ENCODE measurements around the gene SIRT3.
A peak's percentile ranks its signal among the peaks of the same experiment; 100 is the strongest.
"Not testable (repeated sequence)": the region's sequence is repeated elsewhere in the genome, so short reads cannot be mapped to it uniquely, and the experiment has no call there.

Gene SIRT3

DNA sequence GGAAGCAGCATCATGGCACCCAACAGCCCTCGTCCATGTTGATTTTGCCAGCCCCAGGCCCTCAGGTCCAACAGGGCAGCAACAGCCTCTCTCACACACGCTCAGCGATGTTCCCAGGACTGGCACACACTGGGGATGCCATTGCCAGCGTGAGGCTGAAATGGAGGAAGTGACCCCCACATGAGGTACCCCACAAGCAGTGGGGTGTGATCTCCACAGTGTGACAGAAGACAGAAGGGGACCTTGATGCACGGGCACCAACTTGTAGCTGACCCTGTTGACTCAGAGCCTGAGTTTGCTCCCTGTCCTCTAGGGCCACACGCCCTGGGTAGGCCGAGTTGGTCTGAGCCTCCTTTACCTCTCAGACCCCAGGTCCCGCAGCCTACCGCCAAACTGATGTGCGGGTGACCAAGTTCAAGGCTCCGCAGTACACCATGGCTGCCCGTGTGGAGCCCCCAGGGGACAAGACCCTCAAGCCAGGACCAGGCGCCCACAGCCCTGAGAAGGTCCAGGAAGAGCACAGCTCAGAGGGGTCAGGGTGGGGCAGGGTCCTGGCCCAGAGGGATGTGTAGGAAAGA is 37.0 kb downstream of the SIRT3 start:
- H3K4me3 Mint-ChIP-seq: no peak overlapping the region
- no peak for ATAC-seq
- H3K4me1 Mint-ChIP-seq: peaks cover 33% of the 10 kb centered on the region
- peaks cover 19% of the 10 kb centered on the region for H3K36me3 Mint-ChIP-seq
- no peaks in the 10 kb centered on the region for H3K27me3 Mint-ChIP-seq
- no peaks in the 10 kb centered on the region for H3K9me3 Mint-ChIP-seq
- no peak overlapping the region for H3K27ac Mint-ChIP-seq

DNA sequence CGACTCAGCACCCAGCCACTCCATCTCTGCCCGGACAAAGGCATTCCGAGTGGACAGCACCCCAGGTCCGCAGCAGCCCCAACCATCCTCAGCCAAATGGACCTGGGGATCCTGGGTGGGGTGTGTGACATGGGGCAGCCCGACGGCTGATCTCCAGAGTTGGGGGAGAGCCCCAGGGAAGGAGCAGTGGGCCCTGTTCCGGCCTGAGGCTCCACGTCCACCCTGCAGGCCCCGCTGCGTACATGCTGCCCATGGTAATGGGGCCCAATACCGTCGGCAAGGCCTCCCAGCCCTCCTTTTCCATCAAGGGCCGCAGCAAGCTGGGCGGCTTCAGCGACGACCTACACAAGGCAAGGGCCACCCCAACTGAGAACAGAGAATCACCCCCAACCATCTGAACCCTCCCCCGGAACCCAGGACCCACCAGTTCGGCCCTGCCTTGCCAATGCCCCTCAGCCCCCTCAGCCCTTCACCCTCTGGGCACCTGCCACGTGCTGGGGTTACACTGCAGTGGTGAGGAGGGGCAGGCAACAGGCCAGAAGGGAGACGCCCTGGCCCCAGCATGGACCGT is 37.8 kb downstream of the SIRT3 start:
- peaks cover 25% of the 10 kb centered on the region for H3K4me1 Mint-ChIP-seq
- H3K4me3 Mint-ChIP-seq: no peak overlapping the region
- H3K9me3 Mint-ChIP-seq: no peaks in the 10 kb centered on the region
- peaks cover 12% of the 10 kb centered on the region for H3K36me3 Mint-ChIP-seq
- H3K27me3 Mint-ChIP-seq: no peaks in the 10 kb centered on the region
- H3K27ac Mint-ChIP-seq: no peak overlapping the region
- ATAC-seq: no peak

DNA sequence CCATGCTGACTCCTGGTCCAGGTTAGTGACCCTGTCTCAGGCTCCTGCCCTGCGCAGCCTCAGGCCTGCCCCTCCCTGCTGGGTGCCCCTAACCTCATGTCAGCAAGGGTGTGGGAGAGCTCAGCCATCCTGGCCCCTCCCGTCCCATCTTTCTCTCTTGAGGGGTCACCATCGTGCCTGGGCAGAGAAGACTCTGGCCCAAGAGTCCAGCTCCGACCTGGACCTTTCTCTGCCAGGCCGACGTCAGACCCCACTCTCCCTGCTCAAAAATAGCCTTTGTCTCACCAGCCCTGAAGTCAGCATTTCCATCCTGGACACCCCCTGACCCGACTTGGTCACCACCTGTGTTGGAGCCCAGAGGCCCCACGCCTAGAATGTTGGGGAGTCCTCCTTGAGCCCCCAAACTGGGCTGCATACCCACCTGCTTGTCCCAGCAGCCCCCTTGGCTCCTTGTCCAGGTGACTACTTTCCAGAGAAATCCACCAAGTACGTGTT is 38.4 kb downstream of the SIRT3 start:
- no peak overlapping the region for H3K4me3 Mint-ChIP-seq

DNA sequence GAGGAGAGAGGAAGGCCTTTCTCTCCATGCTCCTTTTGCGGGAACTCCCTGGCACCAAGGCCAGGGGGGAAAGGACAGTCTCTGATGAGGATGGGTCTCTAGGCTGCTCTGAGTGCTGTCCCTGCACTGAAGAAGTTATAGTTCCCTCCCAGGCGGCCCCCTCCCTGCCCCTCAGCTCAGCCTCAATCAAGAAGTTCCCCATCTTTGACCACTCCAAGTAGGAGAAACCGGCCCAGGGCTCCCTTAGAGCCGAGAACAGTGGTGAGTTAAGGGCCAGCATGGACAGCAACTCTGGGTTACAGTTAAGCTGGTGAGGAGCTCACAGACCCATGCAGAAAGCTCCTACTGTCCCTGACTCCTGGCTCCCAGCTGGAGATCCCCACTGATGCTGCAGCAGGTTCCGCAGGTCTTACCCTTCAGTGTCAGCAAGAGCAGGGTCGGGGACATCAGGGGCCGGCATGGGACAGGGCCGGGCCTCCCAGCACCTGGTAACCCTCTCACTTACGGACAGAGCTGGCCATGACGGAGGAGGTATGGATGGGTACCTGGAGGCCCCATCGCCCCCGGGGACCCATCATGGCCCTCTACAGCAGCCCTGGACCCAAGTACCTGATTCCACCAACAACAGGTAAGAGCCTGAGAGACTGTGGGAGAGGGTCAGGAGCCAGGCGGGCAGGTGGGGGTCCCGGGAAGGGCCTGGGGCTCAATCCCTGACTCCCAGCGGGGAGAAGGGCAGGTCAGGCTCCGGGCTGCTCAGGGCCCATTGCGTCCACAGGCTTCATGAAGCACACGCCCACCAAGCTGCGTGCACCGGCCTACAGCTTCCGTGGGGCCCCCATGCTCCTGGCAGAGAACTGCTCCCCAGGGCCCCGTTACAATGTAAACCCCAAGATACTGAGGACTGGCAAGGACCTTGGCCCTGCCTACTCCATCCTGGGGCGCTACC is 39.1 kb downstream of the SIRT3 start:
- H3K4me3 Mint-ChIP-seq: no peak overlapping the region
- ATAC-seq: no peak
- H3K36me3 Mint-ChIP-seq: peaks cover 6% of the 10 kb centered on the region
- H3K4me1 Mint-ChIP-seq: peaks cover 14% of the 10 kb centered on the region
- H3K27ac Mint-ChIP-seq: no peak overlapping the region
- no peaks in the 10 kb centered on the region for H3K27me3 Mint-ChIP-seq
- H3K9me3 Mint-ChIP-seq: no peaks in the 10 kb centered on the region

More for the DNA sequence above, 38.4 kb downstream of the SIRT3 start:
- Mint-ChIP-seq H3K36me3 (peaks cover 6% of the 10 kb centered on the region), H3K27ac (no peak overlapping the region), H3K9me3 (no peaks in the 10 kb centered on the region), H3K27me3 (no peaks in the 10 kb centered on the region), H3K4me1 (peaks cover 20% of the 10 kb centered on the region)
- no peak for ATAC-seq

DNA sequence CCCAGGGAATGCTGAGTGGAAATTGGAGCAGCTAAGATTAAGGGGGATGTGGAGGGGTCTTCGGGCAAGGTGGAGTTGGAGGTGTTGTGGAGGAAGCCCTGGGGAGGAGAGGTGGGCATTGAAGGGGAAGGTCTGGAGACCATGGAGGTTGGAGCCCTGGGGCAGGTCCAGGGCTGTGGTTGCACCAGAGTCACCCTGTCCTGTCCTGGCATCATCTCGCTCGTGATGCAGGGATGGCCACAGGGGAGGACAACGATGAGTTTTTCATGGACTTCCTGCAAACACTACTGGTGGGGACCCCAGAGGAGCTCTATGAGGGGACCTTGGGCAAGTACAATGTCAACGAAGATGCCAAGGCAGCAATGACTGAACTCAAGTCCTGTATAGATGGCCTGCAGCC is 42.7 kb downstream of the SIRT3 start:
- H3K27ac Mint-ChIP-seq, ATAC-seq, H3K36me3 Mint-ChIP-seq, H3K4me3 Mint-ChIP-seq, H3K9me3 Mint-ChIP-seq, H3K27me3 Mint-ChIP-seq: not testable (repeated sequence)
- H3K4me1 Mint-ChIP-seq: peaks cover 12% of the 10 kb centered on the region

DNA sequence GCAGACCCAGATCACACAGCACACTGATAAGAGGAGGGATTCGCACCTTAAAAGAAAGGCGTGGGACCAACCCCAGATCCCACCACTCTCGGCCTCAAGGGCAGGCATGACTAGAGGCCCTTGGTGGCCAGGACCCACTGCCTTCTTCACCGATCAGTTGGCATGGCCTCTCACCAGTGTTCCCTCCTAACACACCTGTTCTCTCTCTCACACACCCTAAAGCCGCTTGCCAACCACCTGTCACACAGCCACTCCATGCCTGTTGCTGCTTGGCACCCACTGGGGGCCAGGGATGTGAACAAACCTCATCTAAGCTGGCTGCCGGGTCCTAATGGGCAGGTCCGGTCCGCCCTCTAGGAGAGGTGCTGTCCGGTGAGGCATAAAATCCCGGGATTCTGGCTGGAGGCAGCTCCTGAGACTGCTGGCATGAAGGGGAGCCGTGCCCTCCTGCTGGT is 43.4 kb downstream of the SIRT3 start, which contains the start of gene SCGB1C1:
Gene SCGB1C1 (plus strand): TSS at position 405 of the 455 bp plus-strand sequence. CDS start 22 bp downstream, at position 427.
- not testable (repeated sequence) for H3K4me3 Mint-ChIP-seq, H3K9me3 Mint-ChIP-seq, H3K27ac Mint-ChIP-seq, H3K36me3 Mint-ChIP-seq, H3K27me3 Mint-ChIP-seq, H3K4me1 Mint-ChIP-seq, ATAC-seq

DNA sequence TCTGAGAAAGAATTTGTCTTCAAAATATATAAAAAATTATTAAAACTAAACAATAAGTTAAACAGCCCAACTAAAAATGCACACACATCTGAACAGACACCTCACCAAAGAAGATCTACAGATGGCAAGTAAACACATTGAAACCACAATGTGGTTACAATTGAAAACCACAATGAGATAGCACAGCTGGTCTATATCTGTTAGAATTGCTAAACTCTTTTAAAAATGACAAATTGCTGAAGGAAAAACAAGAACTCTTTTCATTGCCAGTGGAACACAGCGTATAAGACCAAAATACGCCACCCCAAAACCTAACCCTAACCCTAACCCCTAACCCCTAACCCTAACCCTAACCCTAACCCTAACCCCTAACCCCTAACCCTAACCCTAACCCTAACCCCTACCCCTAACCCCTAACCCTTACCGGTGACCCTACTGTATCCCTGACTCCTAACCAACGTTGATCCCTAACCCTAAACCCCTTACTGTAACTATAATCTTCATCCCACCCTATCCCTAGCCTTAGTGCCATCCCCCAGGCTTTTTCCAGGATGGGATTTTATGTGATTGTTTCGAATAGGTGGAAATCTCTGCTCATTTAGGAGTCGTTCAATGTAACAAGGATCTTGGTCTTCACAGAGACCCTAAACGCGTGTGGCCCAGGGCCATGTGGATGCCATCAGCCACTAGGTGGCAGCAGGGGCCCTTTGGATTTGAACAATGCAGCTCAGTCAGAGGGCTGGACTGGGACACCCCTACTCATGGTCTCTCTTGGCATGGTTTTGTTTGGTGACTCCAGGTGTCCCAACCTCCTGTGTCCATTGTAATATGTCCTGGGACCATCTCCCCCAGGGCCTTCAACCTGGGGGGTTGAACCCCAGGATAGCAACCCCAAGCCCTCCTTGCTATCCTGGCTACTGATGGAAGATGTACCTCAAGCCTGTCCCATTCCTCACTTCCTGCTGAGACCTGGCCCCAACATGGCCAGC is 44.4 kb downstream of the SIRT3 start:
- H3K4me3 Mint-ChIP-seq, H3K4me1 Mint-ChIP-seq, H3K9me3 Mint-ChIP-seq, H3K36me3 Mint-ChIP-seq, H3K27ac Mint-ChIP-seq, H3K27me3 Mint-ChIP-seq: not testable (repeated sequence)
- peak; percentile 84 for ATAC-seq

DNA sequence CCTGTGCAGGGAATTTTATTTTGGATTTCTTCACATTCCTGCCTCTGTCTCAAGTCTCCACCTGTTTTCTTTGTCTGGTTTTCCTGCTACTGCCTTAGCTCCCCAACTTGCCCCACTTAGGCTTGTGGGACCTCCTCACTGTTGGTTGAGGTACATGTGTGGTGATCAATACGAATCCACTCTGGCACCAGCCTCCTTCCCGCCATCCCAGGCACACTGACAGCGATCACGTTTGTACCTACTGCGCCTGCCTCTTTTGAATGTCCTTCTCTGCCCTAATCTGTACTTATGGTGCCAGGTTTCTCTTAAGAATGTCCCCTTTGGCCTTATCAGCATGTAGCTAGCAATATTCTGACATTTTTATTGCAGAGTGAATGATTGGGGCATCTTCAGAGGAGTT is 45.6 kb downstream of the SIRT3 start:
- H3K36me3 Mint-ChIP-seq, ATAC-seq, H3K27ac Mint-ChIP-seq, H3K4me3 Mint-ChIP-seq, H3K27me3 Mint-ChIP-seq, H3K4me1 Mint-ChIP-seq, H3K9me3 Mint-ChIP-seq: not testable (repeated sequence)

DNA sequence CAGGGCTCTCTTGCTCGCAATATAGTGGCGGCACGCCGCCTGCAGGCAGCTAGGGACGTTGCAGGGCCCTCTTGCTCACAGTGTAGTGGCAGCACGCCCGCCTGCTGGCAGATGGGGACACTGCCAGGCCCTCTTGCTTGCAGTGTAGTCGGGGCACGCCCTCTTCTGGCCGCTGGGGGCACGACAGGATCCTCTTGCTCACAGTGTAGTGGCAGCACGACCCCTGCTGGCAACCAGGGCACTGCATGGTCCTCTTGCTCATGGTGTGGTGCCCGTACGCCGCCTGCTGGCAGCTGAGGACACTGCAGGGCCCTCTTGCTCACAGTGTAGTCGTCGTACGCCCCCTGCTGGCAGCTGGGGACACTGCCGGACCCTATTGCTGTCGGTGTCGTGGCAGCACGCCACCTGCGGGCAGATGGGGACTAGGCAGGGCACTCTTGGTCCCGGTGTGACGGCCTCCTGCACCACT is 46.3 kb downstream of the SIRT3 start:
- not testable (repeated sequence) for H3K27me3 Mint-ChIP-seq, H3K4me3 Mint-ChIP-seq, H3K9me3 Mint-ChIP-seq, H3K27ac Mint-ChIP-seq, H3K4me1 Mint-ChIP-seq, H3K36me3 Mint-ChIP-seq
- peak; percentile 76 for ATAC-seq

DNA sequence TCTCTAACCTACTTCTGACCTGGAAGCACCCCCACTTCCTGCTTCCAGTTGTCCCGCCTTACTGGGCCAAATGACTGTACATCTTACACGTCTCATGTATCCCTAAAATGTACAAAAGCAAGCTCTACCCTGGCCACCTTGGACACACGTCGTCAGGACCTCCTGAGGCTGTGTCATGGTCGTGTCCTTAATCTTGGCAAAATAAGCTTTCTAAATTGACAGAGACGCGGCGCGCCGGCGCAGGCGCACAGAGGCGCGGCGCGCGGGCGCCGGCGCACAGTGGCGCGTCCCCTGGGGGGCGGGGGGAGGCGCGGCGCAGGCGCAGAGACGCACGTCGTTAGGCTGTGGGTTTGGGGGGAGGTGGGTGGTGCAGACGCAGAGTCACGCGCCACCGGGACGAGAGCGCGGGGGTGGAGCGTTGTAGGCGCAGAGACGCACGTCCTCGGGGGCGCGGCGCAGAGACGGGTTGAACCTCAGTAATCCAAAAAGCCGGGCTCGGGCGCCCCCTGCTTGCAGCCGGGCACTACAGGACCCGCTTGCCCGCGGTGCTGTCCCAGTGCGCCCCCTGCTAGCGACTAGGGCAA is 46.9 kb downstream of the SIRT3 start:
- H3K4me3 Mint-ChIP-seq, H3K27me3 Mint-ChIP-seq, H3K4me1 Mint-ChIP-seq, H3K27ac Mint-ChIP-seq, H3K36me3 Mint-ChIP-seq, H3K9me3 Mint-ChIP-seq: not testable (repeated sequence)
- ATAC-seq: peak; percentile 85

DNA sequence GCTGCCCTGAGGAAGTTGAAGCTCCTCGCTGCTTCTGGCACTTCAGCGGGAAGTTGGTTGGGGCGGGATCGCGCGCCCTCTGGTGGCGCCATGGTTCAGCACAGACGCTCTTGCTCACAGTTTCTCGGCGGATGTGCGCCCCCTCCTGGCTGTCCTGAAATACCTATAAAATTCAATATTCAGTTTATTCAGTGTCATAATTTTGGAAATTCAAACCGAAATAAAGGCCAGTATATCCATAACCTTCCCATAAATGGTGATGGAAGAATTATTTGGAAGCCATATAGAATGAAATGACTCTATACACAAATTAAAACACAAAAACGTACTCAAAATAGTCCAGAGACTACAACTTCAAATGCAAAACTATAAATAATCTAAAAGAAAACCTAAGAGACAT is 55.9 kb downstream of the SIRT3 start:
- not testable (repeated sequence) for H3K4me1 Mint-ChIP-seq, ATAC-seq, H3K27ac Mint-ChIP-seq, H3K27me3 Mint-ChIP-seq, H3K36me3 Mint-ChIP-seq, H3K4me3 Mint-ChIP-seq, H3K9me3 Mint-ChIP-seq

Measured in stimulated activated memory B cell treated with anti-CD40 and anti-IgM and Interleukin-4, amounts not matched to agents 10 μg/mL and 1 μg/mL and 100 μg/mL, for 72 hours (primary cell).